22Rv1 (cell line): ENCODE data around the gene CIRBP.

ENCODE experiments used
- H3K27ac ChIP-seq: fragments of 450-650 bp; 2 replicates; pipeline ENCODE4 v1.5.1; 2017
- ZFX ChIP-seq: fragments of 450-650 bp; IDR thresholded peaks from 2 replicates; pipeline ENCODE4 v1.6.1; 2017; ENCODE audit warnings: antibody characterized with exemption, borderline replicate concordance
- TF ChIP-seq, protein P1 (sequence below): fragments of 450-650 bp; IDR thresholded peaks from 2 replicates; pipeline ENCODE4 v1.5.1; 2017; ENCODE audit warnings: mild to moderate bottlenecking

The CIRBP gene

GRCh38 chr19:1283207-1283916 lies 14.2 kb downstream of the CIRBP start:
- H3K27ac ChIP-seq = peak overlapping the region; percentile 74
- TF ChIP-seq, protein P1, sequence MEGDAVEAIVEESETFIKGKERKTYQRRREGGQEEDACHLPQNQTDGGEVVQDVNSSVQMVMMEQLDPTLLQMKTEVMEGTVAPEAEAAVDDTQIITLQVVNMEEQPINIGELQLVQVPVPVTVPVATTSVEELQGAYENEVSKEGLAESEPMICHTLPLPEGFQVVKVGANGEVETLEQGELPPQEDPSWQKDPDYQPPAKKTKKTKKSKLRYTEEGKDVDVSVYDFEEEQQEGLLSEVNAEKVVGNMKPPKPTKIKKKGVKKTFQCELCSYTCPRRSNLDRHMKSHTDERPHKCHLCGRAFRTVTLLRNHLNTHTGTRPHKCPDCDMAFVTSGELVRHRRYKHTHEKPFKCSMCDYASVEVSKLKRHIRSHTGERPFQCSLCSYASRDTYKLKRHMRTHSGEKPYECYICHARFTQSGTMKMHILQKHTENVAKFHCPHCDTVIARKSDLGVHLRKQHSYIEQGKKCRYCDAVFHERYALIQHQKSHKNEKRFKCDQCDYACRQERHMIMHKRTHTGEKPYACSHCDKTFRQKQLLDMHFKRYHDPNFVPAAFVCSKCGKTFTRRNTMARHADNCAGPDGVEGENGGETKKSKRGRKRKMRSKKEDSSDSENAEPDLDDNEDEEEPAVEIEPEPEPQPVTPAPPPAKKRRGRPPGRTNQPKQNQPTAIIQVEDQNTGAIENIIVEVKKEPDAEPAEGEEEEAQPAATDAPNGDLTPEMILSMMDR = no peak
- no peak for TF ChIP-seq ZFX

- H3K27ac ChIP-seq = peak overlapping the region; percentile 74
- TF ChIP-seq ZFX = no peak
- TF ChIP-seq, protein P1 = no peak
Observed at GRCh38 chr19:1283917-1284292, 14.8 kb downstream of the CIRBP start.

GRCh38 chr19:1284293-1284978 lies 15.3 kb downstream of the CIRBP start:
- peak overlapping the region; percentile 74 for H3K27ac ChIP-seq
- no peak for TF ChIP-seq ZFX
- TF ChIP-seq, protein P1 = no peak

- no peak for TF ChIP-seq ZFX
- TF ChIP-seq, protein P1 = no peak
- H3K27ac ChIP-seq = peak overlapping the region; percentile 74
Observed at GRCh38 chr19:1284979-1285736, 16.0 kb downstream of the CIRBP start.

DNA sequence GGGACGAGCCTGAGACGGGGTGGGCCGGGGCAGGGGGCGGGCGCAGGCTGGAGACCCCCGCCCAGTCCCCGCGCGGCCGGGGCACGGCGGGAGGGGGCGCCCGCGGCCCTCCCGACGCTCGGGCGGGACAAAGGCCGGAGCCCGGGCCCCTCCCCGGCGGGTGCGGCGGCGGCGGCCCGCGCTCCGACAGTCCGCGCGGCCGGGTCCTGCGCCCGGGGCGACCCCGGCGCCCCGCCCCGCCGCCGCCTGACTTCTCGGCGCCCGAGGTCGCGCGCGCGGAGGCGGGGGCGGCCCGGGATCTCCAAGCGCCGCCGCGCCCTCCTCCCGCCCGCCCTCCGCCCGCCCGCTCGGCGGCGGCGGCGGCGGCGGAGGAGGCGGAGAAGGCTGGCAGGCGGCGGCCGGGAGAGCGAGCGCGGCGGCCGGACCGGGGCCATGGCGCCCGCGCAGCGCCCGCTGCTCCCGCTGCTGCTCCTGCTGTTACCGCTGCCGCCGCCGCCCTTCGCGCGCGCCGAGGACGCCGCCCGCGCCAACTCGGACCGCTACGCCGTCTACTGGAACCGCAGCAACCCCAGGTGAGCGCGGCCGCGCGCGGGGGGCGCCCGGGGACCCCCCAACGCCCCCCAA lies 16.7 kb downstream of the CIRBP start, which contains the start of gene EFNA2:
TSS of gene EFNA2 (plus strand) at position 137 of the 624 bp plus-strand sequence. CDS start at position 433, 296 bp downstream.
- H3K27ac ChIP-seq = peak within 1 kb of the TSS; percentile 74

DNA sequence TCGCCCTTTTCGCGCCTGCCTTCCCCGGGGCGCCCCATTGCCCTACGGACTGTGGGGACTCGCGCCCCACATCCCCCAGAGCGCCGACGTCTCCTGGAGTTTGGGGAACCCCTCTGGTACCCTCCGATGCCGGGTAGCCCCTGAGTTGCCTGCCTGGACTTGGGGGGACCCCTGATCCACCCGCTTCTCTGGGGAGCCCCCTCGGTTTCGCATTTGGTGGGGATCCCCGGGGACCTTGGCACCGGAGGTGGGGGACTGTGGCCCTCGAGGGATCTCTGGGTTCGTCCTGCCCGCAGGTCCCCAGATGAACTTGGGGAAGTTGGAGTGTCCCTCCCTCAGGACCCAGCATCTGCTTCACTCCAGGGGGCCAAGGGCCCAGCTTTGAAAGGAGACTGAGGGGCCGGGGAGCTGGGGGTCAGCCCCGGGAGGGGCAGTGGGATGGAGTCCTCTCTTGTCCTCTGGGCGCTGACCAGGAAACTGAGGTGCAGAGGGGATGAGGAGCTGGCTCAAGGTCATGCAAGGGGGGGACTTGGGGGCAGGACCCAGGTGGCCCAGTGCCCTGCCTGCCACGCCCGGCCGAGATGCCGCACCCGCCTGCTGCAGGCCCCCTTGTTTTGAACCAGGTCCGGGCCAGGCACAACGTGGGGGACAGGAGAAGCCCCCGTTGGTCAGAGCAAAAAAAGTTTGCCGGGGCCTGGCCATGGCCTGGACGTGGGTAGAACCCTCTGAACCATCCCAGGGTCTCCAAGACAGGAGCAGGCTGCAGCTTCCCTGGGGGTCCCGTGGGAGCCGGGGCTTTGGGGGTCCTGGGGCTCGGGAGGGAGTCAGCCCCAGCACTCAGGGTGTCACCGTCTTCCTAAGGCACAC lies 17.6 kb downstream of the CIRBP start:
- TF ChIP-seq, protein P1 = no peak
- no peak for TF ChIP-seq ZFX
- H3K27ac ChIP-seq = peak overlapping the region; percentile 74

More for the DNA sequence above, 16.7 kb downstream of the CIRBP start, which contains the start of gene EFNA2:
- no peak for TF ChIP-seq ZFX
- TF ChIP-seq, protein P1 = peak; percentile 50
